HFFc6 (cell line): ENCODE data around the gene FAM170B. TPM values are rescaled to one million over a fixed set of nuclear protein-coding genes. Genes with fewer than 3 reads are reported as not detected.

Experiments used
- DNase-seq: peaks from one replicate; pipeline ENCODE4 v3.0.0-alpha.2; 2018
- H3K27ac Mint-ChIP-seq: 2 replicates; pipeline ENCODE4 v1.8.0; 2020; ENCODE audit warnings: mild to moderate bottlenecking, mixed read lengths
- H3K27me3 Mint-ChIP-seq: 2 replicates; pipeline ENCODE4 v1.8.0; 2021; ENCODE audit warnings: mild to moderate bottlenecking, moderate library complexity, mixed read lengths; ENCODE audit not compliant: insufficient read depth
- H3K36me3 Mint-ChIP-seq: 2 replicates; pipeline ENCODE4 v1.8.0; 2021; ENCODE audit warnings: low read depth, mixed read lengths
- H3K4me1 Mint-ChIP-seq: 2 replicates; pipeline ENCODE4 v1.8.0; 2020; ENCODE audit warnings: low read depth, mixed read lengths
- H3K4me3 Mint-ChIP-seq: 2 replicates; pipeline ENCODE4 v1.8.0; 2020; ENCODE audit warnings: mild to moderate bottlenecking, moderate library complexity, mixed read lengths
- H3K9me3 Mint-ChIP-seq: 2 replicates; pipeline ENCODE4 v1.8.0; 2020; ENCODE audit warnings: mild to moderate bottlenecking, mixed read lengths
- CTCF ChIP-seq: fragments of 200-600 bp; sonication (generic); IDR thresholded peaks from 2 replicates; pipeline ENCODE4 v1.5.0; 2021; ENCODE audit warnings: antibody characterized with exemption, mild to moderate bottlenecking
- long read RNA-seq: library from polyadenylated mRNA; unstranded; transcript quantifications from one replicate; pipeline ENCODE4 v2.0.0, GENCODE V29; 2019
- total RNA-seq, 6 experiments: library from RNA; stranded (reverse); fragmentation: NEBNext Ultra II Directional; extraction: Animal tissue kit (Norgen Biotek cat#: 25700); gene quantifications; 2 replicates in 1 of 6; 3 replicates in 5 of 6; pipeline ENCODE4 v1.2.3, GENCODE V29; 2021

Gene FAM170B
- total RNA-seq, result not detected
- long read RNA-seq, result 0 reads

- DNase-seq, result no peak
- Mint-ChIP-seq H3K4me3 (no peak within 1 kb of the TSS), H3K27ac (no peak within 1 kb of the TSS), H3K36me3 (no peaks in the 10 kb centered on the region), H3K9me3 (peaks cover 4% of the 10 kb centered on the region; the same call in 1 of the 2 replicates), H3K4me1 (peaks cover 10% of the 10 kb centered on the region), H3K27me3 (peaks cover 61% of the 10 kb centered on the region)
- TF ChIP-seq CTCF, result no peak
Observed at GRCh38 chr10:49133706-49134248, at the start of gene FAM170B. TSS of gene FAM170B (minus strand) at chr10:49134021. CDS start at chr10:49133918, 103 bp downstream.

GRCh38 chr10:49182776-49183175, 49.0 kb upstream of the FAM170B start:
- no peak for TF ChIP-seq CTCF
- no peaks in the 10 kb centered on the region for H3K9me3 Mint-ChIP-seq
- H3K27me3 Mint-ChIP-seq, result peaks cover 15% of the 10 kb centered on the region
- H3K27ac Mint-ChIP-seq, result no peak overlapping the region
- peaks cover 7% of the 10 kb centered on the region for H3K4me1 Mint-ChIP-seq
- DNase-seq, result no peak
- no peak overlapping the region for H3K4me3 Mint-ChIP-seq
- H3K36me3 Mint-ChIP-seq, result no peaks in the 10 kb centered on the region

- no peak for DNase-seq
- Mint-ChIP-seq H3K27ac (no peak overlapping the region), H3K4me3 (no peak overlapping the region), H3K9me3 (no peaks in the 10 kb centered on the region), H3K27me3 (peaks cover 9% of the 10 kb centered on the region), H3K36me3 (no peaks in the 10 kb centered on the region), H3K4me1 (peaks cover 25% of the 10 kb centered on the region)
- TF ChIP-seq CTCF, result no peak
Observed at GRCh38 chr10:49180444-49180860, 46.6 kb upstream of the FAM170B start.

GRCh38 chr10:49179699-49180443, 46.0 kb upstream of the FAM170B start:
- Mint-ChIP-seq H3K36me3 (no peaks in the 10 kb centered on the region), H3K27me3 (peaks cover 5% of the 10 kb centered on the region; the same call in 1 of the 2 replicates), H3K27ac (no peak overlapping the region), H3K4me1 (peaks cover 25% of the 10 kb centered on the region), H3K9me3 (no peaks in the 10 kb centered on the region), H3K4me3 (no peak overlapping the region)
- TF ChIP-seq CTCF, result no peak
- DNase-seq, result no peak

- DNase-seq, result no peak
- H3K9me3 Mint-ChIP-seq, result no peaks in the 10 kb centered on the region
- TF ChIP-seq CTCF, result no peak
- no peak overlapping the region for H3K27ac Mint-ChIP-seq
- no peak overlapping the region for H3K4me3 Mint-ChIP-seq
- H3K27me3 Mint-ChIP-seq, result peaks cover 1% of the 10 kb centered on the region
- H3K4me1 Mint-ChIP-seq, result peaks cover 25% of the 10 kb centered on the region
- no peaks in the 10 kb centered on the region for H3K36me3 Mint-ChIP-seq
Observed at GRCh38 chr10:49178489-49179471, 45.0 kb upstream of the FAM170B start.
